Measurements from ENCODE around the gene TRIM29. TPM values are rescaled to one million over a fixed set of nuclear protein-coding genes. Genes with fewer than 3 reads are reported as not detected.

Gene TRIM29
- total RNA-seq, 2 experiments from 2014 or later = not detected

GRCh38 chr11:120179057-120179672, 41.3 kb upstream of the TRIM29 start:
- no peak for DNase-seq
- H3K27me3 Mint-ChIP-seq = peaks cover 12% of the 10 kb centered on the region
- no peak overlapping the region for H3K27ac Mint-ChIP-seq
- H3K4me3 Mint-ChIP-seq = no peak overlapping the region
- no peaks in the 10 kb centered on the region for H3K36me3 Mint-ChIP-seq
- no peaks in the 10 kb centered on the region for H3K4me1 Mint-ChIP-seq
- no peaks in the 10 kb centered on the region for H3K9me3 Mint-ChIP-seq

DNA sequence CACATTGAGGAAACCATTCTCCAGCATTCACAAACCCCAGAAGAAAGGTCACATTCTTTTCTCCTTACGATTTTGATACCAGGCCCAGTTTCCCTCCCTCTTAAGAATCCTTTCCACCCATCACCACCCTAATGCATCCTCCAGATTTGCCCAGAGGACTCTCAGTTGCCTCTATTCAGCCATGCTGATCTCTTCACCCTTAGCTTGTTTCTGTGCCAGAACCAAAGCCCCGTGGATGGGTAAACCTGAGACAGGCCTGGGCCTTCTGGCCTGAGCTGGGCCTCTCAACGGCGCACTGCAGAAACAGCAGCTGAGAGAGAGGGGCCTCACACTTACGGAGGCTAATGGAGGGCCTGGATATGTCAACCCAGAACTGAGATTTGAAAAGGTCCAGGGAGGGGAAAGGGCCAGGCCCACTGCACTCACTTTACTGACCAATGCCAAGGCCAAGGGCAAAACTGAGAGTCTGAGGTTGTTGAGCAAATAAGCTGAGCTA, 40.7 kb upstream of the TRIM29 start:
- H3K4me1 Mint-ChIP-seq = no peaks in the 10 kb centered on the region
- no peaks in the 10 kb centered on the region for H3K36me3 Mint-ChIP-seq
- no peak overlapping the region for H3K4me3 Mint-ChIP-seq
- peaks cover 6% of the 10 kb centered on the region for H3K27me3 Mint-ChIP-seq
- no peak for DNase-seq
- no peaks in the 10 kb centered on the region for H3K9me3 Mint-ChIP-seq
- H3K27ac Mint-ChIP-seq = no peak overlapping the region

- no peaks in the 10 kb centered on the region for H3K9me3 Mint-ChIP-seq
- no peak overlapping the region for H3K27ac Mint-ChIP-seq
- H3K27me3 Mint-ChIP-seq = peaks cover 37% of the 10 kb centered on the region
- H3K4me3 Mint-ChIP-seq = no peak overlapping the region
- DNase-seq = no peak
- H3K4me1 Mint-ChIP-seq = peaks cover 2% of the 10 kb centered on the region
- no peaks in the 10 kb centered on the region for H3K36me3 Mint-ChIP-seq
Observed at GRCh38 chr11:120174866-120175265, 37.0 kb upstream of the TRIM29 start.

GRCh38 chr11:120173807-120174206, 35.9 kb upstream of the TRIM29 start:
- H3K36me3 Mint-ChIP-seq = no peaks in the 10 kb centered on the region
- peaks cover 38% of the 10 kb centered on the region for H3K27me3 Mint-ChIP-seq
- no peak overlapping the region for H3K27ac Mint-ChIP-seq
- H3K4me3 Mint-ChIP-seq = no peak overlapping the region
- no peaks in the 10 kb centered on the region for H3K9me3 Mint-ChIP-seq
- no peak for DNase-seq
- H3K4me1 Mint-ChIP-seq = peaks cover 5% of the 10 kb centered on the region

GRCh38 chr11:120173019-120173705, 35.2 kb upstream of the TRIM29 start:
- H3K36me3 Mint-ChIP-seq = no peaks in the 10 kb centered on the region
- no peak for DNase-seq
- H3K4me1 Mint-ChIP-seq = peaks cover 7% of the 10 kb centered on the region
- H3K27me3 Mint-ChIP-seq = peaks cover 45% of the 10 kb centered on the region
- H3K27ac Mint-ChIP-seq = no peak overlapping the region
- no peaks in the 10 kb centered on the region for H3K9me3 Mint-ChIP-seq
- no peak overlapping the region for H3K4me3 Mint-ChIP-seq

GRCh38 chr11:120172054-120172911, 34.4 kb upstream of the TRIM29 start:
- Mint-ChIP-seq H3K9me3 (no peaks in the 10 kb centered on the region), H3K27ac (no peak overlapping the region), H3K27me3 (peaks cover 54% of the 10 kb centered on the region), H3K36me3 (no peaks in the 10 kb centered on the region), H3K4me1 (peaks cover 7% of the 10 kb centered on the region), H3K4me3 (no peak overlapping the region)
- DNase-seq = peak; percentile 59

DNA sequence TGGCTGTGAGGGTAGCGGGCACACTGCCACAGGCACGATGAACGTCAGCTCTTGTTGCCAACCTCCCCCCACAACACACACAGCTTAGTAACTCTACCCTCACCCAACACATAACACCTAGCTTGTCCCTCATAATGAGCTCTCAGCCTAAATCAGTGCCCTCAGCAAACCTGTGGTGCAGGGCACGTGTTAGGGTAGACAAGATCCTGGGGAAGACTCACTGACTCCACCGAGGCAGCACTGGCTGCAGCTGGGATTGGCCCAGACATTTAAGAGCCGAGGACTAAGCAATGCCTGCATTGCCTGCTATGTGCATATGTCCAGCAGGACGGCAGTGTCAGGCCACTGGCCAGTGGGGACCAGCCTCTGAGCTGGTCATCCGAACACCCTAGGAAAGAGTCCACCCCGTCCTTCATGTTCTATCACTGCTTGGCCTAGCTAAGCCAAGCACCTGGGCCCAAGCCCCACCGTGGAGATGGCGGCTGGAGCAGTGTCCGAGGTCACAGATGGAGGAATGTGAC, 32.9 kb upstream of the TRIM29 start:
- H3K27me3 Mint-ChIP-seq = peaks cover 69% of the 10 kb centered on the region
- no peak overlapping the region for H3K4me3 Mint-ChIP-seq
- no peak overlapping the region for H3K27ac Mint-ChIP-seq
- no peaks in the 10 kb centered on the region for H3K36me3 Mint-ChIP-seq
- H3K9me3 Mint-ChIP-seq = no peaks in the 10 kb centered on the region
- H3K4me1 Mint-ChIP-seq = peaks cover 7% of the 10 kb centered on the region
- DNase-seq = no peak

- DNase-seq = no peak
- Mint-ChIP-seq H3K4me3 (no peak overlapping the region), H3K27ac (no peak overlapping the region), H3K4me1 (peaks cover 7% of the 10 kb centered on the region), H3K36me3 (no peaks in the 10 kb centered on the region), H3K9me3 (peaks cover 3% of the 10 kb centered on the region), H3K27me3 (peaks cover 75% of the 10 kb centered on the region)
Observed at GRCh38 chr11:120169981-120170698, 32.2 kb upstream of the TRIM29 start.

- H3K27me3 Mint-ChIP-seq = peaks cover 79% of the 10 kb centered on the region
- DNase-seq = peak; percentile 79
- H3K27ac Mint-ChIP-seq = no peak overlapping the region
- no peaks in the 10 kb centered on the region for H3K36me3 Mint-ChIP-seq
- peaks cover 5% of the 10 kb centered on the region for H3K9me3 Mint-ChIP-seq
- peak overlapping the region; percentile 67 for H3K4me3 Mint-ChIP-seq
- peaks cover 7% of the 10 kb centered on the region for H3K4me1 Mint-ChIP-seq
Observed at GRCh38 chr11:120168960-120169681, 31.2 kb upstream of the TRIM29 start.

GRCh38 chr11:120168108-120168959, 30.4 kb upstream of the TRIM29 start:
- Mint-ChIP-seq H3K4me1 (peaks cover 7% of the 10 kb centered on the region), H3K9me3 (peaks cover 5% of the 10 kb centered on the region), H3K36me3 (no peaks in the 10 kb centered on the region), H3K27ac (no peak overlapping the region), H3K27me3 (peaks cover 84% of the 10 kb centered on the region), H3K4me3 (peak overlapping the region; percentile 67)
- no peak for DNase-seq

DNA sequence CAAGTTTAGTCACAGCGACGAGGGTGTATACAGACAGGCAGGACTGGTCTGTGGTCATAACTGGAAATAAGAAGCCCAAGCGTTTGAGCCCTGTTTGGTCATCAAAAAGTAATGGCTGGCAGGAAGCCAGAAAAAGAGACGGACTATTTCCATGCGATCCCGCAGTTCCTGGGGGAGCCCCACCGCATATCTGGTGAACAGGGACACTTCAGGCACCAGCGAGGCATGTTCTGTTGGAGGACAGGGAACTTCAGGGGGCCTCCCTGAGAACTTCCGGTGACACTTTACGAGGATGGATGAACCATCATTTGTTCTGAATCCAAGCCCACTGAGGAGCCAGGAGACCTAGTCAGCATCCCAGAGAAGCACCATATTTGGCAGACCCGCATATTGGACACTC, 29.7 kb upstream of the TRIM29 start:
- Mint-ChIP-seq H3K36me3 (no peaks in the 10 kb centered on the region), H3K4me3 (no peak overlapping the region), H3K27me3 (peaks cover 79% of the 10 kb centered on the region), H3K27ac (no peak overlapping the region), H3K9me3 (peaks cover 5% of the 10 kb centered on the region), H3K4me1 (peaks cover 7% of the 10 kb centered on the region)
- DNase-seq = no peak

- Mint-ChIP-seq H3K9me3 (peaks cover 8% of the 10 kb centered on the region), H3K36me3 (no peaks in the 10 kb centered on the region), H3K27me3 (peaks cover 45% of the 10 kb centered on the region), H3K27ac (no peak overlapping the region), H3K4me1 (no peaks in the 10 kb centered on the region), H3K4me3 (no peak overlapping the region)
- no peak for DNase-seq
Observed at GRCh38 chr11:120160436-120160835, 22.5 kb upstream of the TRIM29 start.

DNA sequence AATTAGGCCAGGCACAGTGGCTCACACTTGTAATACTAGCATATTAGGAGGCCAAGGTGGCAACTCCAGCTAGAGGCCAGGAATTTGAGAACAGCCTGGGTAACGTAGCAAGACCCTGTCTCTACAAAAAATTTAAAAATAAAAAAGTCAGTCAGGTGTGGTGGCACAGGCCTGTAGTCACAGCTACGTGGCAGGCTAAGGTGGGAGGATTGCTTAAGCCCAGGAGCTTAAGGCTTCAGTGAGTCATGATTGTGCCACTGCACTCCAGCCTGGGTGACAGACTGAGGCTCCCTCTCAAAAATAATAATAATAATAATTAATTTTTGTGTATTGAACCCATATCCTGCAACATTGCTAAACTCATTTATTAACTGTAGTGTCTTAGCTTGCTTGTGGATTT, 15.3 kb upstream of the TRIM29 start:
- Mint-ChIP-seq H3K27ac (no peak overlapping the region), H3K4me3 (no peak overlapping the region), H3K27me3 (peaks cover 42% of the 10 kb centered on the region), H3K4me1 (no peaks in the 10 kb centered on the region), H3K9me3 (peaks cover 7% of the 10 kb centered on the region), H3K36me3 (no peaks in the 10 kb centered on the region)
- DNase-seq = no peak
